HAP-1 (cell line): Measurements from ENCODE around the gene SLC4A7.
"Not testable (repeated sequence)": the region's sequence is repeated elsewhere in the genome, so short reads cannot be mapped to it uniquely, and the experiment has no call there.

Experiments
- DNase-seq, 2 experiments: peaks; one replicate each; pipeline ENCODE4 v3.0.0-alpha.2; 2016 to 2020; ENCODE audit warnings: low spot score in 2 of 2
- H3K27me3 ChIP-seq: fragments of 250-450 bp; sonication (Bioruptor Pico); 2 replicates; pipeline ENCODE4 v1.5.1; 2020; ENCODE audit warnings: low read depth, mild to moderate bottlenecking, moderate library complexity
- H3K36me3 ChIP-seq: fragments of 250-450 bp; sonication (Bioruptor Pico); replicated peaks from 2 replicates; pipeline ENCODE4 v1.5.1; 2020; ENCODE audit warnings: mild to moderate bottlenecking
- H3K4me1 ChIP-seq: fragments of 250-450 bp; sonication (Bioruptor Pico); 2 replicates; pipeline ENCODE4 v1.5.1; 2020; ENCODE audit warnings: mild to moderate bottlenecking
- H3K4me3 ChIP-seq: fragments of 250-450 bp; sonication (Bioruptor Pico); 2 replicates; pipeline ENCODE4 v1.5.1; 2020; ENCODE audit warnings: mild to moderate bottlenecking, moderate library complexity
- H3K9me3 ChIP-seq: fragments of 250-450 bp; sonication (Bioruptor Pico); 2 replicates; pipeline ENCODE4 v1.5.1; 2020; ENCODE audit warnings: mild to moderate bottlenecking, moderate library complexity
- in situ Hi-C: fragments of 300-500 bp; cut with MboI; formaldehyde crosslinking; loops from 3 replicates; pipeline ENCODE4 v1.14.3; 2020; ENCODE audit warnings: low sequenced_read_pairs, inconsistent platforms, mixed read lengths

Gene SLC4A7

DNA sequence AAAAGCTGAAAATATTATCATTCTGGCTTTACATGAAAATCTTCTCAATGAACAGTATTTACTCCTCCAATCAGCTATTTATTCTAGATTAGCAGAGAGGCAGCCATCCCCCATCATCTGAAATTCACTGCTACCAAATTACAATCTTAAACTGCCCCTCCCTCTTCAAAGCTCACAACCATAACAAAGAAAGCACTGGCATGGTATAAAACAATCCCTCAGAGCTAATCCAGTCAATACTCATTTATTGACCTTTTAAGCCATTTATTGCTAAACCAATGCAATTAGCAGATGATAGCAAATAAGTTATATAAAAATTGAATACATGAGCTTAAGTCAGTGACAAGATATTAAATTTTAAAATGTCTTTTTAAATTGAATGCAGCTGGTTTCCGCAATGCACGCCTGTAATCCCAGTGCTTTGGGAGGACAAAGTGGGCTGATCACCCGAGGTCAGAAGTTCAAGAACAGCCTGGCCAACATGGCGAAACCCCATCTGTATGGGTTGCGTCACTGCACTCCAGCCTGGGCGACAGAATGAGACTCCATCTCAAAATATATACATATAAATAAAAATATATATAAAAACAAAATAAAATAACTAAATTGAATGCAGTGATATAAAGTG, 12.1 kb downstream of the SLC4A7 start:
- no peak overlapping the region for H3K4me3 ChIP-seq
- in situ Hi-C loops, result no loop called here
- H3K9me3 ChIP-seq, result no peaks in the 10 kb centered on the region; the same call in 1 of the 2 replicates
- DNase-seq, result no peak
- H3K27me3 ChIP-seq, result no peaks in the 10 kb centered on the region
- H3K36me3 ChIP-seq, result peaks cover 12% of the 10 kb centered on the region; the same call in 1 of the 2 replicates
- H3K4me1 ChIP-seq, result peaks cover 8% of the 10 kb centered on the region

DNA sequence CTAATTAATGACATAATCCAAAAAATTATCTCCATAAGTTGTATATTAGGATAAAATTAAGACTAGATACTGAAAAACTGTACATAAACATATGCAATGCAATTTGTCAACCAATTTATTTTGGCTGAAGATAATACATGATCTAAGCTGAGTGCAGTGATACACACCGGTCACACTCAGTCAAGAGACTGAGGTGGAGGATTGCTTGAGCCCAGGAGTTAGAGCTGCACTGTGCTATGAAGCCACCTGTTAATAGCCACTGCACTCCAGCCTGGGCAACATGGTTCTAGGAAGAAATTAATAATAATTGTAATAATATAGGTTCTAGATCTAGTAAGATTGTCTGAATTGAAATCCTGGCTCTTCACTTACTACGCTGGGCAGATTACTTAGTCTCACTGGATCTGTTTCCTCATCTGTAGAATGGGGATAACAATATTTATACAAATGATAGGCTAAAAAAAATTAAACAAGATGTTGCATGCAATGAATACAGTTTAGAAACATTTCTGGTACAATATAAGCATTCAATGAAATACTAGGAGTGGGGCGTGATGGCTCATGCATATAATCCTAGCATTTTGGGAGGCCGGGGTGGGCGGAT, 15.8 kb downstream of the SLC4A7 start:
- H3K27me3 ChIP-seq, result no peaks in the 10 kb centered on the region
- no peaks in the 10 kb centered on the region; the same call in 1 of the 2 replicates for H3K9me3 ChIP-seq
- DNase-seq, result no peak
- in situ Hi-C loops, result no loop called here
- peaks cover 8% of the 10 kb centered on the region for H3K4me1 ChIP-seq
- 0 out of 2 replicates have a peak, but pooled peaks cover 3% of the 10 kb centered on the region for H3K36me3 ChIP-seq
- no peak overlapping the region for H3K4me3 ChIP-seq

DNA sequence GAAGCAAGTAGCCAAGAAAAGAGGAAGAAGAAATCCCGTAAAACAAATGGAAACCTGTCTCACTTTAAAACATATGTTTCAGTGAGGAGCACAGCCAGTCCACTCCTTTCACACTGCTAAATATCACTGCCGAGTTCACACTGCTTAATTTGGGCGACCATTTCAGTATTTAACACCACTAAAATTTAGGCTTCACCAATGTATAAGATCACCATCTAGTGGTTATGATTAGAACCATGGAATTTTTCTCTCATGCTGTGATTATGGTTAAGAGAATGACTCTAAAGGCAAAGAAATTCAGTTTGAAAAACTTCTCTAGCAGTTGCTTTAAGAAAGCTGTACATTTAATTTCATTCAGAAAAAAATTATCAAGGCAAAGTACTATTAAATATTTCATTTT, 16.6 kb downstream of the SLC4A7 start:
- peaks cover 8% of the 10 kb centered on the region for H3K4me1 ChIP-seq
- in situ Hi-C loops, result no loop called here
- DNase-seq, result peak in 1 of 2 experiments; percentile 69
- H3K4me3 ChIP-seq, result no peak overlapping the region
- 0 out of 2 replicates have a peak, but pooled peaks cover 2% of the 10 kb centered on the region for H3K36me3 ChIP-seq
- no peaks in the 10 kb centered on the region; the same call in 1 of the 2 replicates for H3K9me3 ChIP-seq
- no peaks in the 10 kb centered on the region for H3K27me3 ChIP-seq

DNA sequence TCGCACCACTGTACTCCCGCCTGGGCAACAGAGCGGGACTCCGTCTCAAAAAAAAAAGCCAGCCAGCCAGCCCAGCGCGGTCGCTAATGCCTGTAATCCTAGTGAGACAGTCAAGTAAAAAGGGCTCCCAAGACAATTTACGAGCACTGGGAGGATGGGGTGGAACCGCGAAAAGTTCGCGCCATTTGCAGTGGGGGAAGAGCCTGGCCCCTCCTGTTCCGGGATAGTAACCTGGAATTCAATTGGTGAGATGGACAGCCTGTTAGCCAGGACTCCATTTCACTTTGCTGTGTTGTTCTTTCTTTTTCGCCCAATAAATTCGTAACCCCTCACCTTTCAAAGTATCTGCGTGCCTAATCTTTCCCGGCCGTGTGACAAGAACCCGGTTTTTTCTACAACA, 19.5 kb downstream of the SLC4A7 start:
- no peak for DNase-seq
- H3K9me3 ChIP-seq, result no peaks in the 10 kb centered on the region
- H3K36me3 ChIP-seq, result no peaks in the 10 kb centered on the region
- peaks cover 4% of the 10 kb centered on the region for H3K4me1 ChIP-seq
- no peak overlapping the region for H3K4me3 ChIP-seq
- in situ Hi-C loops, result no loop called here
- no peaks in the 10 kb centered on the region for H3K27me3 ChIP-seq

DNA sequence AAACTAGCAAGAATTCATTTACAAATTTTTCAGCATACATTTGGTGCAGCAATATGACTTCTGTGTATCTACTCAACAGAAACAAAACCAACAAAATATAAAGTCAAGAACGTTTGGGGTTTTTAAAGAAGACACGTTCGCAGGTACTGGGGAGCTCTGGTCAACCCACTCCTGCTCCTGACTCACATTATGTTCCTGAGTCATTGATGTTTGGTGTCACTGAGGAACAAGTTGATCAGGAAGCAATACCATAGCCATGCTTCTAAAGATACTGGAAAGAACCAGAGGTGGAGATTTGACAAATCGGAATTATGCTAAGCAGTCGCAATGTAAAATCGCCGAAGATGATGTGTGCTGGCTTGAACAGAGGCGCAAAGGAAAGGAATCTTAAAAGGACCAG, 22.0 kb downstream of the SLC4A7 start:
- Histone ChIP-seq H3K36me3 (no peaks in the 10 kb centered on the region), H3K9me3 (no peaks in the 10 kb centered on the region)
- in situ Hi-C loops, result no loop called here

DNA sequence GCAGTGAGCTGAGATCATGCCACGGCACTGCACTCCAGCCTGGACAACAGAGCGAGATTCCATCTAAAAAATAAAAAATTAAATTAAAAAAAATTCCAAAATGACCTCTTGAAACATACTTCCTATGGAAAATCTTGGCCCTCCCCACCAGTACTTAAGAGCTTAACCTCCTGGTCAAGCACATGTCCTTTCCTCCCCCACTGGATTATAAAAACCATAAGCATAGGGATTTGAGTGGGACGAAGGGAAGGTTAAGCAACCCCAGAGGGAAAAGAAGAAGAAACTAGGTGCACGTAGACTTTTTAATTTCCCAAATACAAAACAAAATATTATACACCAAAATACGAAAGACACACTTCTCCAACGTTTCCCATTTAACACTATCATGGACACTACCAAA, 25.3 kb downstream of the SLC4A7 start:
- Histone ChIP-seq H3K27me3 (no peaks in the 10 kb centered on the region; the same call in 1 of the 2 replicates), H3K4me1 (peaks cover 25% of the 10 kb centered on the region), H3K9me3 (no peaks in the 10 kb centered on the region), H3K36me3 (no peaks in the 10 kb centered on the region), H3K4me3 (no peak overlapping the region)
- in situ Hi-C loops, result no loop called here
- no peak for DNase-seq

More for the DNA sequence above, 22.0 kb downstream of the SLC4A7 start:
- Histone ChIP-seq H3K4me1 (peaks cover 18% of the 10 kb centered on the region), H3K4me3 (no peak overlapping the region), H3K27me3 (no peaks in the 10 kb centered on the region; the same call in 1 of the 2 replicates)
- no peak for DNase-seq

DNA sequence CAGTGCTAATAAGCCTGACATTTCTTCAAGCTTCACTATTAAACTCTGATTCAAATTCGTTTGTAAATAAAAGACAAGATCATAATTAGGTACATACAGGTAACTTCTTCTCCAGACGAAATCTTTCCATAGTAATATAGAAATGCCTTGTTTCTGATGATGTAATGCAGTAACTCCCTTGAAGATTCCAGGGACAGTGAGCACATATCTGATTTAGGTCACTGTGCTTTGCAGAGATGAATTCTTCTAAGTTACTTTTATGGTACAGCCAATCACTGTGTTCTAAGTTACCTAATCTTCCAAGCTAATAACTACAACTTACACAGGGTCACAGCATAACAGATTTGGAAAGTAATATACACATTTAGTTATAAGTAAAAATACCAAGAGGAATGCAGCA, 27.6 kb downstream of the SLC4A7 start:
- no peak for DNase-seq
- Histone ChIP-seq H3K36me3 (no peaks in the 10 kb centered on the region), H3K4me3 (no peak overlapping the region), H3K27me3 (no peaks in the 10 kb centered on the region; the same call in 1 of the 2 replicates), H3K4me1 (peaks cover 25% of the 10 kb centered on the region), H3K9me3 (no peaks in the 10 kb centered on the region)
- in situ Hi-C loops, result no loop called here

DNA sequence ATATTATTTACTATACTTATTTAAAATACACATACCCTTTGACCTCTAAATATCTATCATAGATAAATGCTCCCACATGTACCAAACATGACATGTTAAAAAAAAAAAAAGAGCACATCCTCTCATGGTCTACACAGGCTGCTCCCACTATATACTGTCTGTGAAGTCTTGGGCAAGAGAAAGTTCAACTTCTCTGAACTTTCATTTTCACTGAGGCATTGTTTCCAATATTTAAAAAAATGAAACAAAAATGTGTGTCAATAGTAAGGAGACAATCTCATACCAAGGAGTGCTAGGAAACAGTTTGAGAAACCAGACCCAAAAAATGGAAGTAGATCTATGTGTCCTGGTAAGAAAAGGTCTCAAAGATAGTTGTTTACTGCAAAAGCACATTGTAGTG, 29.3 kb downstream of the SLC4A7 start:
- DNase-seq, result no peak
- in situ Hi-C loops, result no loop called here
- H3K9me3 ChIP-seq, result no peaks in the 10 kb centered on the region

DNA sequence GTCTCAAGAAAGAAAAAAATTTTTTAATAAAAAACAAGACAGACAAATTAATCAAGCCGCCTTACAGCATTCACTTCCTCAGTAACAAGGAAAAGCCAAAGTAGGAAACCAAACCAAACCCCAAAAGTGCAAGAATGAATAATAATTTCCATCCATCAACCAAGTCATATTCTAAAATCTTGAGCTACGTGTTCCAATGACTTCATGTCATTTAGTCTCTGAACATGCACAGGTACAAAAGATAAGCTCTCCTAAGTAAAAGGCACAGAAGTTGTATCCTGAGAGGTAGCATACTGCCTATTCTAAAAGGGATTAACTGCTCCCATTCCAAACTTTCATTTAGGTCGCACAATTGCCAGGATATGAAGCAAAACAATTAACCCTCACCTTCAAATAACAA, 29.7 kb downstream of the SLC4A7 start:
- H3K4me1 ChIP-seq, result peaks cover 22% of the 10 kb centered on the region
- DNase-seq, result no peak
- no peak overlapping the region for H3K4me3 ChIP-seq
- H3K36me3 ChIP-seq, result no peaks in the 10 kb centered on the region
- no peaks in the 10 kb centered on the region for H3K9me3 ChIP-seq
- in situ Hi-C loops, result no loop called here
- no peaks in the 10 kb centered on the region; the same call in 1 of the 2 replicates for H3K27me3 ChIP-seq

More for the DNA sequence above, 29.3 kb downstream of the SLC4A7 start:
- Histone ChIP-seq H3K4me3 (no peak overlapping the region), H3K4me1 (peaks cover 25% of the 10 kb centered on the region), H3K36me3 (no peaks in the 10 kb centered on the region), H3K27me3 (no peaks in the 10 kb centered on the region; the same call in 1 of the 2 replicates)

DNA sequence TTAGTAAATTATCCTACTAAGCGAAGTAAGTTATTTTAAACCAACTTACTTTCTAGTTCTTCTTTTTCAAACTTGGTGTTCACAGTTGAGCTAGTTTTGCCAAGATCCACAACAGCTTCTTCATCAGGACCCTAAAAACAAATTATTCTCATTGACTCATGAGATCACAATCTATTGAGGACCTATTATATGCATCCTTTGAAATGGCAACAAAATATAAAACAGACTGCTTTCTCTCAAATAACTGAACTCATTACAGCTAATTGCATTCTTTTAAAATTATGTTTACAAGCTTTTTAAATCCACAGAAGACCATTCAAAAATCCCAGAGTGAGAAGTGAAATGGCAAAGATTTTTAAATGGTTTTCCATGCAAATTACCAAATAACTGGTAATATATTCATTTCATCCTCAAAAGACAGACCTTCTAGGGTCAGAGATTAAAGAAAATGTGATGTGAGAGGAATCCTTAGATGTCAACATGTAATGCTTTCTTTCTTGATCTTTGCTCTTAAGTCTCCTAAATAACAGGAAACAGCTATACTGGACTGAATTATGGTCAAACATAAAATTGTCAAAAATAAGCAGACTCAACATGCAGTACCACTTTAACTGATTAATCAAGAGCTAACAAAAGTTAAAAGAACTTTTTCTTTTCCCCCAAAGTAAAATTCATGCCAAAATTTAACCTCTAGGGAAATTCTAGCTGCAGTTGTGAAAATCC, 31.7 kb downstream of the SLC4A7 start:
- in situ Hi-C loops, result no loop called here
- Histone ChIP-seq H3K36me3 (peaks cover 4% of the 10 kb centered on the region; the same call in 1 of the 2 replicates), H3K4me3 (no peak overlapping the region), H3K9me3 (no peaks in the 10 kb centered on the region), H3K27me3 (no peaks in the 10 kb centered on the region), H3K4me1 (peaks cover 10% of the 10 kb centered on the region)
- no peak for DNase-seq

DNA sequence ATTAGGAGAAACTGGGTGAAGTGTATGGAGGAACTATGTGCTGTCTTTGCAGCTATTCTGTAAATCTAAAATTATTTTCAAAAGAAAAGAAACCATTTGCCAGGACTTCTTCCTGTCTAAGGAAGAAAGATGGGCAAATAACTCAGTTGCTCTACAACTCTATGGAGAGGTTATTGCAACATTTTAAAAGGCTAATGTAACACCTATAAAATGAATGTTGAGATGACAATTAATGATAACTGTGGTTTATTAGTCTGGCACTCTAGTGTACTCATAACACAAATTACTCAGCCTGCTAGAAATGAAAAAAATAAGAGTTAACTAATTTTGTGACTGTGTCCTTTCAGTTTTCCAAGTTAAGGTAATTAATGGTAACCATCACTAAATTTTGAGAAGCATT, 32.3 kb downstream of the SLC4A7 start:
- in situ Hi-C loops, result no loop called here
- no peaks in the 10 kb centered on the region for H3K27me3 ChIP-seq
- peaks cover 8% of the 10 kb centered on the region for H3K36me3 ChIP-seq
- H3K9me3 ChIP-seq, result no peaks in the 10 kb centered on the region
- no peak for DNase-seq
- no peak overlapping the region for H3K4me3 ChIP-seq
- H3K4me1 ChIP-seq, result peaks cover 3% of the 10 kb centered on the region

DNA sequence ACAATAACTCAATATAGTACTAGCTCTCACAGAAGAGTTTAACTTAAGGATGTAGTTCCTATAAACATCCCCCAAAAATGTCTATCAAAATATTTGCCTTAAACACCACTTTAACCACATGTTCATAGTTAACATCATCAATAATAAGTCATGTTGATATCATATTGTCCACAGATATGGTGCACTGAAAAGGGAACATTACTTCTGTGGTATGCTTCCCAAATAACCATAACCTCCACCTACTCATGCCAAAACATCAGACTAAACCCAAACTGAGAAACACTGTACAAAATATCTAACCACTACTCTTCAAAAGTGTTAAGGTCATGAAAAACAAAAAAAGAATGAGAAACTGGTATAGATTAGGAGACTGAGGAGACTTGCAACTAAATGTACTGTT, 32.9 kb downstream of the SLC4A7 start:
- Histone ChIP-seq H3K4me1 (no peaks in the 10 kb centered on the region), H3K27me3 (no peaks in the 10 kb centered on the region), H3K9me3 (no peaks in the 10 kb centered on the region), H3K36me3 (peaks cover 10% of the 10 kb centered on the region), H3K4me3 (no peak overlapping the region)
- no peak for DNase-seq
- in situ Hi-C loops, result no loop called here

DNA sequence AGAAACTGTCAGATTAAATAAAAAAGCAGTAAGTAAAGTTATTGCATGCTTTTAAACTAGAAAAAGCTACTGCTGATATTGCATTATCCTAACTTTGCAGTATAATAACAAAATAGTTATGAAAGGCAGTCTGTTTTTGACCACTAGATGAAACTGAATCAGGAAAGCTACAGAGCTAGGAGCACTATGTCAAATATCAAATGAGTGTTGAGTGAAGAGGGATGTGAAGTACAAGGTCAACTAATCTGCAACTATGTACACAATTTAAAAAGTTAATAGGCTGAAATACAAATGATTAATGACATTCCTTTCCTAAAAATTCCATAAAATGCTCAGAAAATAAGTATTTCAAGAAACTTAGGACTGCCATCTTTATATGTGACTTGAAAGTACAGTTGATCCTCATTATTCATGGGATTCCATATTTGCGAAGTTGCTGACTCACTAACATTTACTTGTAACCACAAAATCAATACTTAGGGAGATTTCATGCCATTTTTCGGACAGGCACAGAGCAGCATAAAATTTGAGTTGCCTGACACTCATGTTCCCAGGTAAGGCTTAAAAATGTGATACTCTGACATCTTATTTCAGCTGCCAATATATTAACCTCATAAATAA, 34.5 kb downstream of the SLC4A7 start:
- in situ Hi-C loops, result no loop called here
- no peak overlapping the region for H3K4me3 ChIP-seq
- no peak for DNase-seq
- no peaks in the 10 kb centered on the region for H3K27me3 ChIP-seq
- H3K4me1 ChIP-seq, result no peaks in the 10 kb centered on the region
- peaks cover 15% of the 10 kb centered on the region for H3K36me3 ChIP-seq
- no peaks in the 10 kb centered on the region for H3K9me3 ChIP-seq

DNA sequence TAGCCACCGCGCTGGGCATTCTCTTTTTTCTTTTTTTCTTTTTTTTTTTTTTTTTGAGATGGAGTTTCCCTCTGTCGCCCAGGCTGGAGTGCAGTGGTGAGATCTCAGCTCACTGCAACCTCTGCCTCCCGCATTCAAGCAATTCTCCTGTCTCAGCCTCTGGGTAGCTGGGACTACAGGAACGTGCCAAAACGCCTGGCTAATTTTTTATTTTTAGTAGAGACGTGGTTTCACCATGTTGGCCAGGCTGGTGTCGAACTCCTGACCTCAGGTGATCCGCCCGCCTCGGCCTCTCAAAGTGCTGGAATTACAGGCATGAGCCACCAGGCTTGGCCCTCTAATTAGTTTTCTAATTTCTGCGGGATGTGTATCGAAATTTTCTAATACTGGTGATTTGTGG, 41.2 kb downstream of the SLC4A7 start:
- H3K27me3 ChIP-seq, DNase-seq, H3K4me1 ChIP-seq, in situ Hi-C loops, H3K9me3 ChIP-seq, H3K4me3 ChIP-seq: not testable (repeated sequence)
- H3K36me3 ChIP-seq, result peaks cover 36% of the 10 kb centered on the region
